ENCODE results near the gene GSTT2B.
"Not testable (repeated sequence)": the region's sequence is repeated elsewhere in the genome, so short reads cannot be mapped to it uniquely, and the experiment has no call there.

Gene GSTT2B

DNA sequence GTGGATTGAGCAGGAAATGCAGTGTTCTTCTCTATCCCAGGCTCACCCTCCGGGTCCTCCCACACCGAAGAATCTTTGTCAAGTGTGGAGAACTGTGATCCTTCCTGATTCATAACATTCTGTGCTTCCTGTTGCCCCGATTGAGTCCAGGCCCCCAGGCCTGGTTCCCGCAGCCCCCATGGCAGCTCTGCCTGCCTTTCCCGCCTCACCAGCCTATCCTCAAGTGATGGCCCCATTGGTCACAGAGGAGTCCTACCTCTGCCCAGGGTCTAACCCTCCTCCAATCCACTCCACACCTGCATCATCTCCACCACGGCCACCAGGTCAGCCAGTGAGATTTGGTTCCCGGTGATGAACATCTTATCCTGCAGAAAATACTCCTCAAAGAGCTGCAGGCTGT lies 38.8 kb upstream of the GSTT2B start:
- H3K9me3 Mint-ChIP-seq; H3K4me1 Mint-ChIP-seq (ENCODE audit: low read depth); H3K27ac Mint-ChIP-seq; H3K27me3 Mint-ChIP-seq; H3K4me3 Mint-ChIP-seq; DNase-seq; H3K36me3 Mint-ChIP-seq (ENCODE audit: low read depth): not testable (repeated sequence)

DNA sequence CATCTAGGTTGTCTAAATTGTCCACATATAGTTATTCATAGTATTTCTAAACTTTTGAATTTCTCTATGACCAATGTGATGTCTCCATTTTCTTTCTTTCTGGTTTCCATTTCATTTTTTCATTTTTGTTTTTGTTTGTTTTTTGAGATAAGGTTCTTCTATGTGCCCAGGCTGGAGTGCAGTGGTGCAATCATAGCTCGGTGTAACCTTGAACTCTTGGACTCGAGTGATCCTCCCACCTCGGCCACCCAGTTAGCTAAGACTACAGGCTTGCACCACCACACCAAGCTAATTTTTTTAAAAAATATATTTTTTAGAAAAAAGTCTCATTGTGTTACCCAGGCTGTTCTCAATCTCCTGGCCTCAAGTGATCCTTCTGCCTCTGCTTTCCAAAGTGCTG lies 36.1 kb upstream of the GSTT2B start:
- Mint-ChIP-seq H3K9me3 (no peaks in the 10 kb centered on the region), H3K27me3 (no peaks in the 10 kb centered on the region), H3K27ac (no peak overlapping the region), H3K4me1 (ENCODE audit: low read depth) (no peaks in the 10 kb centered on the region), H3K4me3 (no peak overlapping the region), H3K36me3 (ENCODE audit: low read depth) (no peaks in the 10 kb centered on the region)
- DNase-seq: no peak

DNA sequence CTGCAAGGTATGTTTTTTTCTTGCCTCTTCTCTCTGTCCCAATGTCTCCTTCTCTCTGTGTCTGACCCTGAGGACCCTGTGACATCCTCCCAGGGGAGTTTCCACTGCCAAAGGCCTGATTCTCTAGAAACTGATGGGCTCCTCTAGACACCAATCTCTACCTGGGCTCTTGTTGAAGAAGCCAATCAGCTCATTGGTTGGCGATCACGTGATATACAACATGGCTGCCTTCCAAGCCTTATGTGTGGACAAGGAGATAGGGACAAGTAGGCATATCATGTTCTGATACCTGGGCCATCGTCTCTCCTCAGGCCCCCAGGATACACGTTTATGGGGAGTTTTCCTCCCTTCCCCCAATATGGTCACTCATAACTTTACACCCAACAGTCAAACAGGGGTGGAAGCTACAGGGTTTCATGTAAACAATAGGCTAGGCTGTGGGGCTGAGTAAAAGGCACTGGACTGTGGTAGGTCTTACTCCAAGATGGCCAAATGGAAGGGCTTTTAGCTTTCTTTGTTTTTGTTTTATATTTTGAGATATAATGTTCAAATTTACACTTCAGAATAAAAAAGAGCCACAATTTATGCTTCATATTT lies 32.7 kb upstream of the GSTT2B start:
- H3K36me3 Mint-ChIP-seq (ENCODE audit: low read depth); H3K4me3 Mint-ChIP-seq; DNase-seq; H3K9me3 Mint-ChIP-seq; H3K27me3 Mint-ChIP-seq; H3K4me1 Mint-ChIP-seq (ENCODE audit: low read depth); H3K27ac Mint-ChIP-seq: not testable (repeated sequence)

DNA sequence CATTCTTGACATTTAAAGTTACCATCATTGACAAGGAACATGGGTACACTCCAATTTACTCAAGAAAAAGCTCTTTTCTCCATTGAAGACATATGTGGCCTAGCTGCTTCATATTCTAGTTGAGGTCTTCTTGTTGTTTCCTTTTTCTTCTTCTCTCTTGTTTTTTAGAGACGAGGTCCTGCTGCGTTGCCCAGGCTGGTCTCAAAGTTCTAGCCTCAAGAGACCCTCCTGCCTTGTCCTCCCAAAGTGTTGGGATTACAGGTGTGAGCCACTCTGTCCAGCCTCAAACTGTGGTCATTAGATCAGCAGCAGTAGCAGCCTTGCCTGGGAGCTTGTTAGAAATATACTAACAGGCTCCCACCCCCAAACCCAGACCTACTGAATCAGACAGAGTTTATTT lies 32.1 kb upstream of the GSTT2B start:
- H3K4me1 Mint-ChIP-seq (ENCODE audit: low read depth); DNase-seq; H3K27me3 Mint-ChIP-seq; H3K9me3 Mint-ChIP-seq; H3K27ac Mint-ChIP-seq; H3K4me3 Mint-ChIP-seq; H3K36me3 Mint-ChIP-seq (ENCODE audit: low read depth): not testable (repeated sequence)

DNA sequence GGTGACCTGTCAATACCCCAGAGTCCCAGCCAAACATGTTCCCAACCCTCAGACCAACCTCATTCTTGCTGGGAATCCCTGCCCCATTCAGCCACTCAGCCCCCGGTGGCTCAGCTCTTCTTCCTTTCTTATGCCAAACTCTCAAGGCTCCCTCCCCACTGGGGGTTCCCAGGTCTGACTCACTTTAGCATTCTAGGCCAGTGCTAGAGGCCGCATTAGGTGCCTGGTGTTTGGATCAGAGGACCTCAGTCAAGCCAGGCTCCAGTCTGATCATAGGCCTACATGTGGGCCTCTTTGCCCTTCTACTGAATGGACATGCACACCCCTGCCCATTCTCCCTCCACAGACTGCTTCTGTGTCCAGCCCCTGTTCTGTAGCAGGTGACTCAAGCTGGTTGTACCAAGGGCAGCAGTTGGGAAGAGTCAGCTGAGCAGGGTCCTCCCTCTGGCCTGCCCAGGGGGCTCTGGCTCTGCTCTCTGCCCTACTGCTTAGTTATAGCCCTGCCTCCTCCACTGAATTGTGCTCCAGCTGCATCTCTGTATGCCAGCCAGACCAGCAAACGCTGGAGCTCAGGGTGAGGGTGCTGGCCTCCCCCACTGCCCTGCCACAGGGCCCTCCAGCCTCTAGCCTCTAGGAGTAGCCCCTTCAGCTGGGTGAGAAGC lies 28.7 kb upstream of the GSTT2B start:
- not testable (repeated sequence) for H3K9me3 Mint-ChIP-seq; DNase-seq; H3K4me3 Mint-ChIP-seq; H3K27ac Mint-ChIP-seq; H3K4me1 Mint-ChIP-seq (ENCODE audit: low read depth); H3K27me3 Mint-ChIP-seq; H3K36me3 Mint-ChIP-seq (ENCODE audit: low read depth)

DNA sequence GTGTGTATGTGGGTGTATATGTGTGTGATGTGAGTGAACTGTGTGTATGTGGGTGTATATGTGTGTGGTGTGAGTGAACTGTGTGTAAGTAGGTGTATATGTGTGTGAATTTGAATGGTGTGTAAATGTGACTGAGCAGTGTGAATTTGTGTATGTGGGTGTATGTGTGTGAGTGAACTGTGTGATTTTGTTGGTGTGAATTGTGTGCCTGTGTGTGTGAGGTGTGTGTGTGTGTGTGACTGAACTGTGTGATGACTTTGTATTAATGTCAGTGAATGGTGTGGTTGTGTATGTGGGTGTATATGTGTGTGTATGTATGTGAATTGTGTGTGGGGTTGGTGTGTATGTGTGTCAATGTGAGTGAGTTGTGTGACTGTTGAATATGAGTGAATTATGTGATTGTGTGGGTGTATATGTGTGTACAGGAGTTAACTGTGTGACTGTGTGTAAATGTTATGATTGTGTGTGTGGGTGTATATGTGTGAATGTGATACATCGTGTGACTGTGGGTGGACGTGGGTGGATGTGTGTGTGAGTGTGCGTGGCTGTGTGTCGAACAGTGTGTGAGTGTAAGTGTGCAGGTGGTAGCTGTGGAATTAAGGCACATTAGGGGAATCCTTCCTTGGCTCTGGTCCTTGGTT lies 25.7 kb upstream of the GSTT2B start:
- not testable (repeated sequence) for H3K4me3 Mint-ChIP-seq; H3K9me3 Mint-ChIP-seq; H3K27ac Mint-ChIP-seq; H3K27me3 Mint-ChIP-seq; H3K36me3 Mint-ChIP-seq (ENCODE audit: low read depth); DNase-seq; H3K4me1 Mint-ChIP-seq (ENCODE audit: low read depth)

DNA sequence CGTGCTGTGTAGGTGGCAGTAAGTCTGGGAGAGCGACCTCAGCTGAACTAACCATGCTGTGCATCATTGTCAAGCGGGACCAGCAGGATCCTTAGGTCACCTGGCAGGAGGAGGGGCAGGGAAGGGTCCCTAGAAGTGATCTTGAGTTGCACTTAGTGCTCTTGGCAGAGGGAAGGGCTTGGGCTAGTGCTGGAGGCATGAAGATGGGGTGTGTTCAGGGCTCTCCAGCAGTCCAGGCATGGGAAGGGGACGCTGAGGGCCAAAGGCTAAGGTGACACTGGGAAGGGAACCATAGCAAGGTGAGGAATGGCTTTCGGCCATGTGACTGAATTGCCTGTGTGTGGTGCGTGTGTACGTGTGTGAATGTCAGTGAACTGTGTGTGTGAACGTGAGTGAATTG lies 25.1 kb upstream of the GSTT2B start:
- not testable (repeated sequence) for H3K27ac Mint-ChIP-seq; H3K27me3 Mint-ChIP-seq; H3K9me3 Mint-ChIP-seq; H3K36me3 Mint-ChIP-seq (ENCODE audit: low read depth); H3K4me1 Mint-ChIP-seq (ENCODE audit: low read depth); DNase-seq; H3K4me3 Mint-ChIP-seq

DNA sequence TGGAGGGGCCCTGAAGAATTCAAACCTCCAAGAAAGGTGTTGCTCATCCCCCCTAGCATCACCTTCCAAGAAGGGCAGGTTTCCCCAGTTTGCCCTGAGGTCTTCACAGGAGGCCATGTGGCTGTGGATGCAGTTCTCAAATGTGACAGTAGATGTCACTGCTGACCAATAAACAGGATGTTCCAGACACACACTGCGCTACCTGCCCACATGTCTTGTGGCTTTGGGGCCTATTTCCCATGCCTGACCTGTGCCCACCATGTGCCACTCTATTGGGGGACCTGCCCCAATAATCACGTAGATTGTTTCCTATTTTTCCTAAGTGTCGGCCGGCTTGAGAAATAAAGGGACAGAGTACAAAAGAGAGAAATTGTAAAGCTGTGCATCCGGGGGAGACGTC lies 23.4 kb upstream of the GSTT2B start:
- DNase-seq: peak; percentile 47
- Mint-ChIP-seq H3K9me3 (no peaks in the 10 kb centered on the region), H3K4me3 (no peak overlapping the region), H3K27me3 (no peaks in the 10 kb centered on the region), H3K4me1 (ENCODE audit: low read depth) (peaks cover 4% of the 10 kb centered on the region), H3K27ac (no peak overlapping the region), H3K36me3 (ENCODE audit: low read depth) (no peaks in the 10 kb centered on the region)

DNA sequence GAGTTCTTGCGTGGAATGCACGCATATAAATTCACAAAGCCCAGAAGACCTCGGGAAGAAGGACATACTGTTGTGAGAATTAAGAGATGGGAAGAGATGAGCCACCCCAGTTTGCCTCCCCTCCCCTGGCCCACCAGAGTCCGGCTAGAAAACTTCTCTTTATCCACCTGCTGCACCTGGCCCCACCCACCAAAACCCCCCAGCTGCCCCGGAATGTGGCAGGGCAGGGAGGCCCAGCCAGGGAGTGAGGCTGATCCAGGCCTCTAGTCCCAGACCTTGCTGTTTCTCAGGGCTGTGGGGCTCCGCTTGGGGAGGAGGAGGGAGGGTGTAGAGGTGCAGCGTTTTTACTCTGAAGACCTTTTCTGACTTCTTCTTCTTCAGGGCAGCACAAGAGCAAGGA lies 19.6 kb upstream of the GSTT2B start:
- H3K36me3 Mint-ChIP-seq (ENCODE audit: low read depth); H3K4me1 Mint-ChIP-seq (ENCODE audit: low read depth); H3K4me3 Mint-ChIP-seq; DNase-seq; H3K9me3 Mint-ChIP-seq; H3K27me3 Mint-ChIP-seq; H3K27ac Mint-ChIP-seq: not testable (repeated sequence)

DNA sequence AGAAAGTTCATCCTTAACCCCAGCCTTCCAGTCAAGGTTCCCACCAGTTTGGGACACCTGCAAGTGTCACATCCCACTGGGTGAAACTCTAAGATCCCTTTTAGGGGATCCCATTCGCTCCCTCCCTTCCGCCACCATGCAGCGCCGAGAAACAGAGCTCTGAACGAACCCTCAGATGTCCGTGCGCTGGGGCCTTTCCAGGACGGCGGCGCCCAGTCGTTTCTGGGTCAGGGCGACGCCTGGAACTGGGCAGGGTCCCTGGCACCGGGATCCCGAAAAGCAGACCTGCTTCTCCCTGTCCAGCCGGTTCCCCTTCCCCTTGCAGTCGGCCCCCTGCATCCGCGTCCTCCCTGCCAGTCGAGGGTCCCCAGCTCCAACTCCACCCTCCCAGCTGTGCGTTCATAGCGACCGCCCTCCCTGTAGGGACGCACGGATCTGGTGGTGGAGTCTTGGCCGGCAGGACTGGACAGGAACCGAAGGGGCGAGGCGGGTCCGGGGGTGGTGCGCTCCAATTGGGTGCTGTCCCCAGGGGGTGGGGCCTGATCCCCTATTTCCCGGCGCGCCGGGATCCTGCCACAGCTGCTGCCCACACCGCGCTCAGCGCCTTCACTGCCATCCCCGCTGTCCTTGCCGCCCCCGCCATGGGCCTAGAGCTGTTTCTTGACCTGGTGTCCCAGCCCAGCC lies 18.7 kb upstream of the GSTT2B start, which contains the start of gene GSTT2:
GSTT2 (plus strand) TSS at position 578 of the 684 bp plus-strand sequence.
- not testable (repeated sequence) for H3K4me3 Mint-ChIP-seq; H3K36me3 Mint-ChIP-seq (ENCODE audit: low read depth); H3K4me1 Mint-ChIP-seq (ENCODE audit: low read depth); DNase-seq; H3K27ac Mint-ChIP-seq; H3K9me3 Mint-ChIP-seq; H3K27me3 Mint-ChIP-seq

DNA sequence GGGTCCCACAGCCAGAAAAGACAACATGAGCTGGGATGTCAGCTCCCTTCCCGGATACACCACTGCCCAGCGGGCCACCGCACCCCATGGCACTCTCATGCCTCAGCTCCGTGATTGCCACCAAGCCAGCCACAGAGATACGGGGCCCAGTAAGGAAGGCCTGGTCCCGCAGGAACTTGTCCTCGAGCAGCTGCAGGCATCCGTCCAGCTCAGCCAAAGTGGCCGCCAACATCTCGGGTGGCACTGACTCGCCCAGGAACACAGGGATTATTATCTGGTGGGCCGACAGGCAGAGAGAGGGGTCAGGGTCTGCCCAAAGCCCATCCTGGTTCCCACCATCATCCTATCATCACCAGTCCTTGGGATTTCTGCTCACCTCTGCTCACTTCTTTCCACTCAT lies 16.3 kb upstream of the GSTT2B start:
- H3K36me3 Mint-ChIP-seq (ENCODE audit: low read depth); DNase-seq; H3K9me3 Mint-ChIP-seq; H3K27me3 Mint-ChIP-seq; H3K4me3 Mint-ChIP-seq; H3K27ac Mint-ChIP-seq; H3K4me1 Mint-ChIP-seq (ENCODE audit: low read depth): not testable (repeated sequence)

DNA sequence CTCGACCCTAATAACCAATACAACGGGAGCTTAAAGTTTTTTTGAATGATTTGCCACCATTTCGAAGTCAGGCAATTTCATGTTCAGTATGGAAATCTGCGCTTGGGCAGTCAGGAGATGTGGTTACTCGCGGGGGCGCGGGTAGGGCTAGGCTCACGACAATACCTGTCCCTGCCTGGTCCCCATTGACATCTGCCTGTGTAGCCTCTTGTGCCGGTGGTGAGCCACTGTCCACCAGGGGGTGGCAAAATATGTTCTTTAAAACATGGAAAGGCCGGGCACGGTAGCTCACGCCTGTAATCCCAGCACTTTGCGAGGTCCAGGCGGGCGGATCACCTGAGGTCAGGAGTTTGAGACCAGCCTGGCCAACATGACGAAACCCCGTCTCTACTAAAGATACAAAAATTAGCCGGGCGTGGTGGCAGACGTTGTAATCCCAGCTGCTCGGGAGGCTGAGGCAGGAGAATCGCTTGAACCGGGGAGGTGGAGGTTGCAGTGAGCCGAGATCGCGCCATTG lies 13.9 kb upstream of the GSTT2B start:
- H3K36me3 Mint-ChIP-seq (ENCODE audit: low read depth): peaks cover 22% of the 10 kb centered on the region
- H3K4me1 Mint-ChIP-seq (ENCODE audit: low read depth): peaks cover 17% of the 10 kb centered on the region
- not testable (repeated sequence) for H3K4me3 Mint-ChIP-seq, DNase-seq, H3K27me3 Mint-ChIP-seq, H3K9me3 Mint-ChIP-seq, H3K27ac Mint-ChIP-seq

DNA sequence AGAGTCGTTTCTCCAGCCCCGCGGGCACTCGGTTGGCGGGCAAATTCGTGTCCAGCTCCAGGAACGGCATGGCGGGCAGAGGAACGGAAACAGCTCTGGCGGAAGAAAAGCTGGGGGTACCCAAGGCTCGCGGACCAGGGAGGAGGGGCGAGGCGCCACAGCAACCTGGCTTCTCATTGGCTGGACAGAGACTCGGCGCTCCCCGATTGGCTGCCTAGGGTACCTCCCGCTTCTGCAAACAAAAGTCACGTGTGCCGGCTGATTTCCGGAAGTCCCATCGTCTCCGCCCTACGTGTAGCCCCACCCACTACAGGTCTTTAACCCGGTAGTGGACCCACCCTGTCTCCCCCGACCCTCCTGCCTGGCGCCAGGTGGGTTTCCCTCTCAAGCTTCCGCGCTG lies 13.3 kb upstream of the GSTT2B start, which contains the start of gene DDT:
DDT (minus strand) TSS at position 97 of the 400 bp plus-strand sequence; CDS start at position 70, 27 bp downstream.
- not testable (repeated sequence) for H3K27ac Mint-ChIP-seq, H3K27me3 Mint-ChIP-seq, H3K9me3 Mint-ChIP-seq

DNA sequence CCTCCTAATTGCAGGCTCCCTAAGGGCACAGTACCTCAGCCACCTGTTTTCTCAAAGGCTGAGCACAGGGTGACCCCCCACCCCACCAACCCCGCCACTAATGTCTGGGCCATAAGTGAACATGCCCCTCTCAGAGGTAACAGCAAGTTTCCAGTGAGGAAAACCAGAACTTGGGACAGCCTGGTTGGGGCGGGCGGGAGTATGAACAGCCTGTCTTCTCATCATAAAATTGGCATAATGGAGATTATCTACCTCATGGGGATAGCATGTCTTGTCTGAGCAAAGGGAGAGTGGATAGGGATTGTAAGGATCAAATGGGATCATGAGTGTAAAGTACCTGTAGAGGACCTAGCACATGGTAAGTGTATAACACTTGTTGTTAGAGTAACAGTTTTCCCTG lies 10.9 kb upstream of the GSTT2B start:
- H3K27me3 Mint-ChIP-seq, H3K4me3 Mint-ChIP-seq, H3K9me3 Mint-ChIP-seq, DNase-seq: not testable (repeated sequence)
- H3K27ac Mint-ChIP-seq: peak overlapping the region; percentile 64
- H3K36me3 Mint-ChIP-seq (ENCODE audit: low read depth): peaks cover 32% of the 10 kb centered on the region
- peaks cover 20% of the 10 kb centered on the region for H3K4me1 Mint-ChIP-seq (ENCODE audit: low read depth)

More for the DNA sequence above, 13.3 kb upstream of the GSTT2B start, which contains the start of gene DDT:
- not testable (repeated sequence) for H3K4me3 Mint-ChIP-seq, DNase-seq
- peaks cover 27% of the 10 kb centered on the region for H3K36me3 Mint-ChIP-seq (ENCODE audit: low read depth)
- peaks cover 19% of the 10 kb centered on the region for H3K4me1 Mint-ChIP-seq (ENCODE audit: low read depth)
